Dermis blood vessel endothelial cell (primary cell): ENCODE results near the gene CUTC. TPM values are rescaled to one million over a fixed set of nuclear protein-coding genes. Genes with fewer than 3 reads are reported as not detected.
"Not testable (repeated sequence)": the region's sequence is repeated elsewhere in the genome, so short reads cannot be mapped to it uniquely, and the experiment has no call there.

Experiments used
- DNase-seq: peaks from one replicate; pipeline ENCODE4 v3.0.0; 2010
- total RNA-seq: library from RNA; depleted of rRNA; stranded (reverse); fragments of >200 nt; gene quantifications from 2 replicates; pipeline ENCODE4 v1.2.3, GENCODE V29; 2014

Gene CUTC
- total RNA-seq, 1 donor from 2014 or later, result 31.5 TPM

- DNase-seq, result no peak
Observed at GRCh38 chr10:99743841-99744240, 11.8 kb downstream of the CUTC start.

- not testable (repeated sequence) for DNase-seq
Observed at GRCh38 chr10:99746166-99746565, 14.1 kb downstream of the CUTC start.

- DNase-seq, result no peak
Observed at GRCh38 chr10:99748823-99749451, 16.9 kb downstream of the CUTC start.

GRCh38 chr10:99750641-99751040, 18.6 kb downstream of the CUTC start:
- no peak for DNase-seq

GRCh38 chr10:99754670-99755069, 22.6 kb downstream of the CUTC start:
- peak; percentile 37 for DNase-seq

- no peak for DNase-seq
Observed at GRCh38 chr10:99756159-99756558, 24.1 kb downstream of the CUTC start.

GRCh38 chr10:99758211-99758891, 26.3 kb downstream of the CUTC start:
- no peak for DNase-seq

GRCh38 chr10:99760321-99760720, 28.3 kb downstream of the CUTC start:
- no peak for DNase-seq

- no peak for DNase-seq
Observed at GRCh38 chr10:99761365-99761764, 29.3 kb downstream of the CUTC start.

GRCh38 chr10:99765672-99766301, 33.8 kb downstream of the CUTC start:
- no peak for DNase-seq

GRCh38 chr10:99766302-99766681, 34.3 kb downstream of the CUTC start:
- DNase-seq, result no peak

GRCh38 chr10:99767901-99768300, 35.9 kb downstream of the CUTC start:
- DNase-seq, result no peak

- DNase-seq, result no peak
Observed at GRCh38 chr10:99768556-99768955, 36.5 kb downstream of the CUTC start.

- no peak for DNase-seq
Observed at GRCh38 chr10:99769706-99770105, 37.7 kb downstream of the CUTC start.

GRCh38 chr10:99770408-99771045, 38.5 kb downstream of the CUTC start:
- no peak for DNase-seq

GRCh38 chr10:99775850-99776249, 43.8 kb downstream of the CUTC start:
- peak; percentile 77 for DNase-seq

GRCh38 chr10:99777918-99778714, 46.1 kb downstream of the CUTC start:
- DNase-seq, result peak; percentile 57

- DNase-seq, result peak; percentile 95
Observed at GRCh38 chr10:99779335-99779734, 47.3 kb downstream of the CUTC start.

GRCh38 chr10:99781734-99782429, 49.8 kb downstream of the CUTC start:
- DNase-seq, result peak; percentile 71

GRCh38 chr10:99782447-99783286, 50.6 kb downstream of the CUTC start, which contains the start of gene ABCC2:
ABCC2 (plus strand) TSS chr10:99782640; CDS start chr10:99782845, 205 bp downstream.
- no peak for DNase-seq
